OCI-LY3 (cell line): ENCODE data around the gene MTRF1.

Experiments used
- CTCF ChIP-seq: fragments of 200-600, 300-600 bp; sonication (generic); IDR thresholded peaks from 2 replicates; pipeline ENCODE4 v1.5.1; 2014; ENCODE audit warnings: antibody characterized with exemption, low read length, low read depth
- EZH2phosphoT487 ChIP-seq: fragments of 200-600 bp; shearing (Covaris generic); IDR thresholded peaks from 2 replicates; pipeline ENCODE4 v1.6.1; 2018; ENCODE audit warnings: antibody characterized with exemption, mixed run types, low read depth

- no peak for TF ChIP-seq CTCF
- no peak for TF ChIP-seq EZH2phosphoT487
Measured at GRCh38 chr13:41296879-41297646, 33.7 kb upstream of the MTRF1 start.
